Body of pancreas (tissue), 4 donors: ENCODE results near the gene BMPR1B. TPM values are rescaled to one million over a fixed set of nuclear protein-coding genes. Genes with fewer than 3 reads are reported as not detected.

Experiments used
- ATAC-seq: fragments of 150-250 bp; one replicate; pipeline ENCODE4 v1.9.1; 2016
- DNase-seq, 4 donors: peaks; one replicate each; pipeline ENCODE4 v3.0.0-alpha.2; 2019
- H3K27ac ChIP-seq, 4 donors: fragments of 200-600 bp; sonication (generic); 1 replicate in 3 of 4; 2 replicates in 1 of 4; pipeline versions ENCODE4 v1.5.1 to v1.6.1; 2016 to 2019; ENCODE audit warnings: mild to moderate bottlenecking in 1 of 4, mixed read lengths in 1 of 4, moderate library complexity in 1 of 4
- H3K27me3 ChIP-seq, 2 donors: fragments of 200-600 bp; sonication (generic); one replicate each; pipeline ENCODE4 v1.6.0; 2016; ENCODE audit warnings: mild to moderate bottlenecking in 1 of 2
- H3K36me3 ChIP-seq, 2 donors: fragments of 200-600 bp; sonication (generic); replicated peaks in 1 of 2; 2 replicates each; pipeline ENCODE4 v1.5.1; 2016; ENCODE audit warnings: low read depth in 2 of 2; ENCODE audit not compliant: insufficient read depth in 1 of 2
- H3K4me1 ChIP-seq: fragments of 200-600 bp; sonication (generic); one replicate; pipeline ENCODE4 v1.6.0; 2016
- H3K4me3 ChIP-seq, 2 donors: fragments of 200-600 bp; sonication (generic); 1 replicate in 1 of 2; 2 replicates in 1 of 2; pipeline ENCODE4 v1.5.1; 2016 to 2019
- H3K9me3 ChIP-seq, 3 donors: fragments of 200-600 bp; sonication (generic); 1 replicate in 2 of 3; 2 replicates in 1 of 3; pipeline ENCODE4 v1.5.1; 2016
- CTCF ChIP-seq, 7 experiments: fragments of 450-650 bp in 4 of 7; fragments of 200-600 bp in 3 of 7; sonication (generic) in 3 of 7; IDR thresholded peaks; one replicate each; pipeline ENCODE4 v1.5.1; 2016 to 2019; ENCODE audit warnings: antibody characterized with exemption in 7 of 7
- POLR2A ChIP-seq, 3 donors: fragments of 450-650 bp; IDR thresholded peaks; one replicate each; pipeline ENCODE4 v1.6.1; 2016; ENCODE audit warnings: antibody characterized with exemption in 3 of 3, mild to moderate bottlenecking in 2 of 3
- WGBS, 2 donors: methylation state at CpG; one replicate each; pipeline ENCODE4 v1.1.5; 2017; 5-methylcytosine and 5-hydroxymethylcytosine counted together
- intact Hi-C: fragments of 100-400 bp; cut with DNase I; formaldehyde crosslinking; loops from one replicate; pipeline ENCODE4 v1.15.1; 2023
- total RNA-seq, 2 donors: library from RNA; depleted of rRNA; stranded (reverse); fragments of >200 nt; gene quantifications; one replicate each; pipeline ENCODE4 v1.1.0, GENCODE V29; 2016

Gene BMPR1B
- total RNA-seq, 2 donors from 2014 or later = 0.99 to 1.3 TPM

GRCh38 chr4:95107635-95108034 is 349.9 kb downstream of the BMPR1B start:
- intact Hi-C loops = no loop called here
- peak; percentile 48 to 76 (median 64) for DNase-seq
- Histone ChIP-seq H3K4me3 (no peak overlapping the region), H3K9me3 (no peaks in the 10 kb centered on the region), H3K36me3 (no peaks in the 10 kb centered on the region), H3K27me3 (no peaks in the 10 kb centered on the region), H3K27ac (peak overlapping the region in 1 of 4 donors; percentile 13), H3K4me1 (peaks cover 22% of the 10 kb centered on the region)
- TF ChIP-seq POLR2A (IDR thresholded peaks at IDR 0.05) (no peak), CTCF (IDR thresholded peaks at IDR 0.05) (no peak)
- WGBS, 2 donors = 13 to 21% methylated on average over 4 of the region's 4 CpGs
- peak; percentile 58 for ATAC-seq

GRCh38 chr4:95108883-95109421 is 351.2 kb downstream of the BMPR1B start:
- 69 to 84% methylated on average over 1 of the region's 1 CpG for WGBS, 2 donors
- no peak overlapping the region for H3K27ac ChIP-seq
- no peaks in the 10 kb centered on the region for H3K9me3 ChIP-seq
- peaks cover 22% of the 10 kb centered on the region for H3K4me1 ChIP-seq
- no peaks in the 10 kb centered on the region for H3K36me3 ChIP-seq
- H3K4me3 ChIP-seq = no peak overlapping the region
- H3K27me3 ChIP-seq = no peaks in the 10 kb centered on the region
- TF ChIP-seq POLR2A (IDR thresholded peaks at IDR 0.05) = no peak
- TF ChIP-seq CTCF (IDR thresholded peaks at IDR 0.05) = no peak
- no peak for DNase-seq
- ATAC-seq = no peak
- intact Hi-C loops = no loop called here

GRCh38 chr4:95114521-95114920 is 356.8 kb downstream of the BMPR1B start:
- Histone ChIP-seq H3K9me3 (no peaks in the 10 kb centered on the region), H3K36me3 (no peaks in the 10 kb centered on the region), H3K27me3 (no peaks in the 10 kb centered on the region), H3K4me3 (no peak overlapping the region), H3K4me1 (no peaks in the 10 kb centered on the region), H3K27ac (no peak overlapping the region)
- 74 to 77% methylated on average over 3 of the region's 3 CpGs for WGBS, 2 donors
- DNase-seq (no peak), ATAC-seq (no peak)
- intact Hi-C loops = no loop called here
- TF ChIP-seq POLR2A (IDR thresholded peaks at IDR 0.05) = no peak
- no peak for TF ChIP-seq CTCF (IDR thresholded peaks at IDR 0.05)

GRCh38 chr4:95118497-95118896 is 360.7 kb downstream of the BMPR1B start:
- intact Hi-C loops = no loop called here
- H3K36me3 ChIP-seq = no peaks in the 10 kb centered on the region
- TF ChIP-seq CTCF (IDR thresholded peaks at IDR 0.05) (no peak), POLR2A (IDR thresholded peaks at IDR 0.05) (no peak)
- WGBS, 2 donors = 13 to 17% methylated on average over 6 of the region's 6 CpGs
- ATAC-seq (no peak), DNase-seq (no peak)
- H3K9me3 ChIP-seq = no peaks in the 10 kb centered on the region
- no peak overlapping the region for H3K4me3 ChIP-seq
- H3K27ac ChIP-seq = peak overlapping the region in 1 of 4 donors; percentile 37
- H3K27me3 ChIP-seq = no peaks in the 10 kb centered on the region
- no peaks in the 10 kb centered on the region for H3K4me1 ChIP-seq

GRCh38 chr4:95120456-95120855 is 362.7 kb downstream of the BMPR1B start:
- Histone ChIP-seq H3K4me3 (no peak overlapping the region), H3K36me3 (no peaks in the 10 kb centered on the region), H3K27me3 (no peaks in the 10 kb centered on the region), H3K4me1 (no peaks in the 10 kb centered on the region), H3K27ac (no peak overlapping the region), H3K9me3 (no peaks in the 10 kb centered on the region)
- intact Hi-C loops = no loop called here
- ATAC-seq (no peak), DNase-seq (no peak)
- WGBS, 2 donors = 74 to 89% methylated on average over 2 of the region's 2 CpGs
- TF ChIP-seq CTCF (IDR thresholded peaks at IDR 0.05) = no peak
- TF ChIP-seq POLR2A (IDR thresholded peaks at IDR 0.05) = no peak
